8988T (cell line): ENCODE results near the gene DOCK9.

ENCODE experiments used
- DNase-seq: peaks from one replicate; pipeline ENCODE4 v3.0.0; 2011

DOCK9 gene

DNA sequence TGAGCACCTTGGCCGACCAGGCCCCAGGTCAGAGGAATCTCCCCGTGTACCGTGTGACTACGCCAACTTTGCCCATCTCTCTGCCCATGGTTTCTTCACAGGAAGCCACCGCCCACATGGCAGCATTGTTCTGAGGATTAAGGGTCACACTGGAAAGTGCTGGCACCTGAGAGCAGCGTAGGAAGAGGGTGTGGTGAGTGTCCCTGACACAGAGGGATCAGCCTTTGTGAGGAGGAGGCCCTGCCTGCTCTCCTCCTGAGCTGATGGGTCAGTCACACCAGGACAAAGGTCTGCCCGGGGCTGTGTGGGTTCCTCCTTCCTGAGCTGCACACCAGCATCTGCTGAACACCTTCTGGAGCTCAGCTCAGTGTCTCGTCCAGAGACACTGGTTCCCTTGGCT, 193.2 kb downstream of the DOCK9 start:
- DNase-seq, result no peak

DNA sequence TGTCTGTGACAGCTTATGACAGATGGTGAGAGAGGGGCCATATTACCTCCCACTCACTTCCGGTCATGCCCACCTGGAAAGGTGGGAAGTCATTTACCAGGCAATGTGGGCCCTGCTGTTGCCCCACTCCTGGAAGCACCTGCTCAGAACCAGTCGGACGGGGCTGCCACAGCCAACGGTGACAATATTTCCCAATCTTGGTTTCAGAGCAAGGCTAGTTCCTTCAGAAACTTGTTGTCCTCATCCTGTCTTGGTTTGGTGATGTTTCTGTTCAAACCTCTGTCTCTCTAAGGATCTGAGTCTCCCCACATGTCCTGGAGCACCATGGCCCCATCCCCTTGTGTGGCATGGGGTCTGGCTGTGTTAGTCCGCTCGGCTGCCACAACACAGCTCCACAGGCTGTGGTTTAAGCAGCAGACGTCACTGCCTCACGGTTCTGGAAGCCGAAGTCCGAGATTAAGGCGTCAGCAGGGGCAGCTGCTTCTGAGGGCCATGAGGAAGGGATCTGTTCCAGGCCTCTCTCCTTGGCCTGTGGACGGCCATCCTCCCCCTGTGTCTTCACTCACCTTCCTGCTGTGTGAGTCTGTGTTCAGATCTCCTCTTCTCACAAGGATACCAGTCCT, 193.9 kb downstream of the DOCK9 start:
- no peak for DNase-seq

GRCh38 chr13:98782654-98783053, 195.2 kb downstream of the DOCK9 start:
- DNase-seq, result no peak

DNA sequence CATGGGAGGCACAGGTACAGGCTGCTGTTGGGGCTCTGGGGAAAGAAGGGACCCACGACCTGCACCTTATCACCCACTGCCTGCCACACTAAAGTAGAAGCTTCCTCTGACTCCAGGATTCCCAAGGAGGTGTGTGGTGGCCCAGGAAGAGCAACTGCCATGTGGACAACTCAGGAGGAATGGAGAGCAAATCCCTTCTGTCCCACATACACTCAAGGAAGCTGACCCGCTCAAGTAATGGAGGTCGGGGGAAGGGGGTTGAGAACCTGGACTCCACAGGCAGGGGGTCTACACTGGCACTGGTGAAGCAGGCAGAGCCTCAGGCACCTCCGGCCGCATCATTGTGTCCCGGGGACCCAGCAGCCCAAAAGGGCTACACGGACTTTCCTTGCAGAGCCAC, 196.0 kb downstream of the DOCK9 start:
- DNase-seq, result no peak

DNA sequence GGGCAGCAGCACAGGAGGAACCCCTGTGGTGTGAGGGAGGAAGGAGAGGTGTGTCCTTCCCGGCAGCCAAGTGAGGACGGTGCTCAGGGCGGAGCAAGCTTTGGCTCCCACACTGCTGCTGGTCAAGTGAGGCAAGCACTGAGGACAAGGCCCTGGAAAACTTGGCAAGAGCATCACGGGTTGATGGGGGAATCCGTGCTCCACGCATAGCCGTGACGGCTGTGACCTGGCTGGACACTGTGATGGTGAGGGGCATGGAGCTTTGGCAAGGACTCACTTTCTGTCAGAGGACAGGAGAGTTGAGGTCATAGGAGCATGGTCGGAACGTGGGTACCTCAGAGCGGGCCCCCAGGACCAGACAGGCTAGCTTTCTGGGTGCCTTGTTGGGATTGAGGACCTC, 196.4 kb downstream of the DOCK9 start:
- DNase-seq, result no peak

DNA sequence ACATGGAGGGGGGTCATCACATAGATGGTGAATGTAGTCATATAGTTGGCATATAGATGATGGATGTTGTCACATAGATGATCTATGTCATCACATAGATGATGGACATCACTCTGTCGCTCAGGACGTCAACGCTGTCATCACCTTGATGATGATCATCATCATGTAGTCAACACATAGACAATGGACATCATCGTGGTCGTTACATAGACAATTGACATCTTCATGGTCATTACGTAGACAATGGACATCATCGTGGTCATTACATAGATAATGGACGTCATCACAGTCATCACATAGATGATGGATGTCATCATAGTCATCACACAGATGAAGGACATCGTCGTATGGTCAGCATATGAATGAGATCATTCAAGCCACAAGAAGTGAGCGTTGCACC, 196.8 kb downstream of the DOCK9 start:
- DNase-seq, result no peak

- DNase-seq, result no peak
Measured at GRCh38 chr13:98780451-98780850, 197.4 kb downstream of the DOCK9 start.

GRCh38 chr13:98779695-98780094, 198.2 kb downstream of the DOCK9 start:
- no peak for DNase-seq

DNA sequence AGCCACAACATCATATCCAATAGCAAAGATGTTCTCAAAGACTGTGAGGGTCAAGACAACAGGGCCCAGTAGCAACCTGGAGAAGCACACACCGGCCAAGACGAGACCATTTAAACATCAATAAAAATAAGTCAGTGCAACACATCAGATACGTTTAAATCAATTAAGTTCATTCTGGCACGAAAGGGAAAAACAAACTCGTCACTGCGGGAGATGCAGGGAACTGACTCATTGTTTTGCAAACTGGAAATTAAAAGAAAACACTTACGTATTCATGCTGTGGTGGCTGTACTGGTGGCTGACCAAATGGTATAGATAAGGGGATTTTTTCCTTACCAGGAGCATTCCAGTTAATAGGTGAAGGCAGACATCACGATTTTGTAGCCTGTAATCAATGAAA, 199.1 kb downstream of the DOCK9 start:
- no peak for DNase-seq

GRCh38 chr13:98776644-98777043, 201.2 kb downstream of the DOCK9 start:
- no peak for DNase-seq

GRCh38 chr13:98775844-98776598, 201.8 kb downstream of the DOCK9 start:
- peak; percentile 90 for DNase-seq

- no peak for DNase-seq
Measured at GRCh38 chr13:98775386-98775785, 202.5 kb downstream of the DOCK9 start.

GRCh38 chr13:98774776-98775175, 203.1 kb downstream of the DOCK9 start:
- DNase-seq, result no peak

- no peak for DNase-seq
Measured at GRCh38 chr13:98773921-98774320, 203.9 kb downstream of the DOCK9 start.

GRCh38 chr13:98772794-98773452, 204.9 kb downstream of the DOCK9 start:
- no peak for DNase-seq

GRCh38 chr13:98771838-98772611, 205.8 kb downstream of the DOCK9 start:
- no peak for DNase-seq

DNA sequence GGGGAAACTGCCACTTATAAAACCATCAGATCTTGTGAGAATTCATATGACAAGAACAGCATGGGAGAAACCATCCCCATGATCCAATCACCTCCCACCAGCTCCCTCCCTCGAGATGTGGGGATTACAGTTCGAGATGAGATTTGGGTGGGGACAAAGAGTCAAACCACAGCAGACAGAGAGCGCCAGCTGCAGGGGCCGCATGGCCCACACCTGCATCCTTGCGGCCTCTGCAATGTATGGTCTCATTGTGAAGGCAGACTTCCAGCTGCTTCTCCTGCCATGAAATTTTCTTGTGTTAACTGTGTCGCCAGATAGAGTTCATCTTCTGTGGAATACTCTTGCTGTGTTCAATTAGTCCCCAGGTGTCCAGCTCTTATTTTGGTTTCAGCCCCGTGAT, 208.1 kb downstream of the DOCK9 start:
- no peak for DNase-seq

- DNase-seq, result no peak
Measured at GRCh38 chr13:98768522-98768921, 209.3 kb downstream of the DOCK9 start.

DNA sequence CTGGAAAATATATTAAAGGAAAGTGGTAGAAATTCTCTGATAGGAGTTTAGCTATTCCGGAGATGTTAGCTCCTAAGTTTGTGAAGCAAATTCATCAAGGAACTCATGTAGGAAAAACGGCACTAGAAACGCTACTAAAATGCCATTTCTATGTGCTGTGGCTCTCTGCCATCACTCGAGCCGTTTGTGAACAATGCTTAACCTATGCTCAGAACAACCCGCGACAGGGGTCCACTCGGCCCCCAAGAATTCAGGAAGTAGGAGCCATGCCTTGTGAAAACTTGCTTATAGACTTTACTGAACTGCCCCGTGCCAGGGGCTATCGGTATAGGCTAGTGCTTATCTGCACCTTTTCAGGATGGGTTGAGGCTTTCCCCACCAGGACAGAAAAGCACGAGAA, 211.2 kb downstream of the DOCK9 start:
- DNase-seq, result no peak

DNA sequence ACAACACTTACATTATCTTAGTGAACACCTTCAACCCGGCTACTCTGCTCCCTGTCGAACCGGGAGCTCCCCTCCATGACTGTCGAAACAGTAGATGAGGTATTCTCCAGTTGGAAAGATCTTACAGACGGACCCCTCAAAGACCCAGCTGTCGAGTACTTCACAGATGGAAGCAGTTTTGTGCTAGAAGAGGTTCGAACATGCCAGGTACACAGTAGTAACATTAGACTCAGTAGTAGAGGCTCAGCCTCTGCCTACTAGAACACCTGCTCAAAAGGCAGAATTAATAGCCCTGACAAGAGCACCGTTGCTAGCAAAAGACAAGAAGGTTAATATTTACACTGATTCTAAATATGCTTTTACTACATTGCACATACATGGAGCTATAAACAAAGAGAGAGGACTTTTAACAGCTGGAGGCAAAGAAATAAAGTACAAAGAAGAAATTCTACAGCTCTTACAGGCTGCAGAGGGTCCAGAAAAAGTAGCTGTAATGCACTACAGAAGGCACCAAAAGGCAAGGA, 211.8 kb downstream of the DOCK9 start:
- no peak for DNase-seq

DNA sequence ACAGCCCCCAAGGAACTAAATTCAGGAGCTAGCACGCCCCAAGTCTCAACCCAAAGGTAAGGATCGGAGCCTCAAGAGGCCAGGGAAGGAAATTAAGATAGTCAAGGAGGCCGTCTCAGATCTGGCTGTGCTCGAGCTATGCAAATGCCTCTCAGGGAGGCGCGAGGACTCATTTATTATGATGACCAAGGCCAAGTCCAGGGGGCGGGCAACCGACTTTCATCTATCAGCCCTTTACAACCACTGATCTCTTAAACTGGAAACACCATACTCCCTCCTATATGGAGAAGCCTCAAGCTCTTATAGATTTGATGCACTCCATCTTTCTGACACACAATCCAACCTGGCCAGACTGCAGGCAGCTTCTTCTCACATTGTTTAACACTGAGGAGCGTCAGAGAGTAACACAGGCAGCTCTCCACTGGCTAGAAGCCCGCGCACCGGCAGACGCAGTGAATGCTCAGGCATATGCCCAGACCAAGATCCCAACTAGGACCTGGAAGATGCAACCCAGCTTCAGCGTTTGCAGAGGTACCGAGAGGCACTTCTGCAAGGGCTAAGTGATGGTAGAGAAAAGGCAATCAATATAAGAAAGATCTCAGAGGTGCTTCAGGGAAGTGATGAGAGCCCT, 215.8 kb downstream of the DOCK9 start:
- no peak for DNase-seq

- no peak for DNase-seq
Measured at GRCh38 chr13:98761126-98761985, 216.5 kb downstream of the DOCK9 start.
